ENCODE results near the gene IGDCC3. TPM values are rescaled to one million over a fixed set of nuclear protein-coding genes. Genes with fewer than 3 reads are reported as not detected.

The IGDCC3 gene
- total and polyA plus RNA-seq, 10 donors = 0.03 to 0.34 (median 0.03) TPM; not detected in 7

- no peak overlapping the region for H3K4me3 ChIP-seq
- 87 to 98% (median 94%) methylated on average over 11 of the region's 11 CpGs for WGBS, 5 donors
- H3K27ac ChIP-seq = no peak overlapping the region
- H3K27me3 ChIP-seq (replicated peaks in 1 of 7) = peaks cover 0 to 23% (median 0%) of the 10 kb centered on the region in 7 donors
- DNase-seq = peak; percentile 21
- intact Hi-C loops (cut with DNase I; ENCODE audit: low total_unique reads) = no loop called here
- H3K9me3 ChIP-seq = no peaks in the 10 kb centered on the region
- peaks cover 0 to 11% (median 0%) of the 10 kb centered on the region in 6 donors for H3K4me1 ChIP-seq
- TF ChIP-seq POLR2AphosphoS5 (IDR thresholded peaks at IDR 0.05) (no peak), CTCF (IDR thresholded peaks at IDR 0.05 in 8 of 11, conservative IDR thresholded peaks at IDR 0.05 in 3 of 11) (no peak), POLR2A (IDR thresholded peaks at IDR 0.05) (no peak)
- H3K36me3 ChIP-seq = no peaks in the 10 kb centered on the region
Observed at GRCh38 chr15:65410036-65410435, 32.2 kb upstream of the IGDCC3 start.

- WGBS, 5 donors = 47 to 65% (median 55%) methylated on average over 7 of the region's 7 CpGs
- intact Hi-C loops (cut with DNase I; ENCODE audit: low total_unique reads) = no loop called here
Observed at GRCh38 chr15:65409036-65409631, 31.3 kb upstream of the IGDCC3 start.

GRCh38 chr15:65408324-65409035, 30.7 kb upstream of the IGDCC3 start:
- Histone ChIP-seq H3K4me3 (no peak overlapping the region), H3K9me3 (no peaks in the 10 kb centered on the region), H3K27me3 (replicated peaks in 1 of 7) (peaks cover 0 to 24% (median 0%) of the 10 kb centered on the region in 7 donors), H3K4me1 (peaks cover 0 to 11% (median 0%) of the 10 kb centered on the region in 6 donors), H3K27ac (no peak overlapping the region), H3K36me3 (no peaks in the 10 kb centered on the region)
- peak; percentile 12 for DNase-seq
- intact Hi-C loops (cut with DNase I; ENCODE audit: low total_unique reads) = no loop called here
- 48 to 64% (median 56%) methylated on average over 7 of the region's 7 CpGs for WGBS, 5 donors
- no peak for TF ChIP-seq CTCF (IDR thresholded peaks at IDR 0.05 in 8 of 11, conservative IDR thresholded peaks at IDR 0.05 in 3 of 11)
- TF ChIP-seq POLR2AphosphoS5 (IDR thresholded peaks at IDR 0.05) = no peak
- no peak for TF ChIP-seq POLR2A (IDR thresholded peaks at IDR 0.05)

More at GRCh38 chr15:65409036-65409631, 31.3 kb upstream of the IGDCC3 start:
- peak; percentile 11 for DNase-seq
- H3K4me1 ChIP-seq = peaks cover 0 to 11% (median 0%) of the 10 kb centered on the region in 6 donors
- H3K27me3 ChIP-seq (replicated peaks in 1 of 7) = peaks cover 0 to 22% (median 0%) of the 10 kb centered on the region in 7 donors
- H3K4me3 ChIP-seq = no peak overlapping the region
- H3K9me3 ChIP-seq = no peaks in the 10 kb centered on the region
- no peaks in the 10 kb centered on the region for H3K36me3 ChIP-seq
- H3K27ac ChIP-seq = no peak overlapping the region
- TF ChIP-seq CTCF (IDR thresholded peaks at IDR 0.05 in 8 of 11, conservative IDR thresholded peaks at IDR 0.05 in 3 of 11) = no peak
- TF ChIP-seq POLR2A (IDR thresholded peaks at IDR 0.05) = no peak
- no peak for TF ChIP-seq POLR2AphosphoS5 (IDR thresholded peaks at IDR 0.05)

GRCh38 chr15:65406424-65407000, 28.7 kb upstream of the IGDCC3 start:
- no peak overlapping the region for H3K4me3 ChIP-seq
- no peak overlapping the region for H3K27ac ChIP-seq
- peaks cover 0 to 41% (median 0%) of the 10 kb centered on the region in 7 donors for H3K27me3 ChIP-seq (replicated peaks in 1 of 7)
- TF ChIP-seq CTCF (IDR thresholded peaks at IDR 0.05 in 8 of 11, conservative IDR thresholded peaks at IDR 0.05 in 3 of 11) = no peak
- TF ChIP-seq POLR2A (IDR thresholded peaks at IDR 0.05) = no peak
- TF ChIP-seq POLR2AphosphoS5 (IDR thresholded peaks at IDR 0.05) = no peak
- no peaks in the 10 kb centered on the region for H3K9me3 ChIP-seq
- 69 to 78% (median 72%) methylated on average over 10 of the region's 10 CpGs for WGBS, 5 donors
- intact Hi-C loops (cut with DNase I; ENCODE audit: low total_unique reads) = no loop called here
- H3K4me1 ChIP-seq = peaks cover 0 to 14% (median 3%) of the 10 kb centered on the region in 6 donors
- no peak for DNase-seq
- no peaks in the 10 kb centered on the region for H3K36me3 ChIP-seq
